ENCODE data around the gene VRK2.

The VRK2 gene

DNA sequence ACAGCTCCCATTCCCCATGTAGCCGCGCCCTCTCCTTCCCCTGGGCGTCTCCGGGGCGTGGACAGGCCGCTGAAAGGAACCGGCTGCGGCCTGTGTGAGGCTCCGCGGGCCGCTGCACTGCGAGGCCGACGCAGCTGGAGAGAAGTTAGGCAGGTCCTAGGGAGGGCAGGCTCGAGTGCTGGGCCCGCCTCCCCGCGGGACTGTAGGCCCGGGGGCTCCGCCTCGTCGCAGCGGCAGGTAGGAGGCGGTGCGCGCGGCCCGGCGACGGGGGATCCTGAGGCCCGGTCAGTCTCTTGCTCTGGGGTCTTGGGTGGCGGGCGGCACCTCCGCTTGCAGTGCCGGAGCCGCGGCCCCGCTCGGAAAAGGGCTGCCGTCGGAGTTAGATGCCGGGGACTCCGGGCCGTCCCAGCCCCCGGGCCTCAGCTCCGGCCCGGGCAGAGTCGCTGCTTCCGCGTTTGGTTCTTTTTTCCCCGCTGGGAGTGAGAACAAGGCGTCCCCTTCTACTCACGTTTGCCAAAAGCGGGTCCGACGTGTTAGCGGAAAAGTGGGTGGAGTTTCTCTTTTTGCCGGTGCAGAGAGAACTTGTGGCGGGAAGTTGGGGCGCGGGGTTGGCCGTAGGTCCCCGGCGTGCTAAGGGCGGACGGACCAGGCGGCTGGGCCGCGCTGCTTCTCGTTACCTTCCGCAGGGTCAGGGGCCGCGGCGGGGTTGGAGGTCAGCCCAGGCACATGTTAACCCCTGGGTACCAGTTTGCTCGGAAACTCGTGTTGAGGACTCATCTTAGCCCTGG is at the start of gene VRK2:
TSS of gene VRK2 (plus strand) at position 222 of the 788 bp plus-strand sequence. CDS start 2,026 bp downstream, outside the sequence.
- Histone ChIP-seq H3K27me3 (ENCODE audit: control insufficient read depth, insufficient read depth, low read length) (no peaks in the 10 kb centered on the region), H3K4me1 (ENCODE audit: control insufficient read depth, insufficient read depth, low read length) (peaks cover 1% of the 10 kb centered on the region; the same call in 1 of the 2 replicates), H3K9me3 (ENCODE audit: control insufficient read depth, insufficient read depth, low read length) (no peaks in the 10 kb centered on the region), H3K4me3 (ENCODE audit: low read length) (peak within 1 kb of the TSS; percentile 39; the same call in 1 of the 2 replicates), H3K27ac (ENCODE audit: low read length) (no peak within 1 kb of the TSS), H3K36me3 (ENCODE audit: control insufficient read depth, insufficient read depth, low read length) (no peaks in the 10 kb centered on the region)
- DNase-seq (ENCODE audit: low read depth, low spot score) = peak; percentile 82
- WGBS (ENCODE audit: insufficient coverage, insufficient read length) = no CpG with 5 or more reads among the region's 76 CpGs

GRCh38 chr2:58006256-58006951 is 40.2 kb upstream of the VRK2 start:
- H3K9me3 ChIP-seq (ENCODE audit: control insufficient read depth, insufficient read depth, low read length) = no peaks in the 10 kb centered on the region
- H3K27me3 ChIP-seq (ENCODE audit: control insufficient read depth, insufficient read depth, low read length) = no peaks in the 10 kb centered on the region
- no peaks in the 10 kb centered on the region for H3K36me3 ChIP-seq (ENCODE audit: control insufficient read depth, insufficient read depth, low read length)
- no peak overlapping the region for H3K4me3 ChIP-seq (ENCODE audit: low read length)
- WGBS (ENCODE audit: insufficient coverage, insufficient read length) = no CpG with 5 or more reads among the region's 2 CpGs
- no peaks in the 10 kb centered on the region for H3K4me1 ChIP-seq (ENCODE audit: control insufficient read depth, insufficient read depth, low read length)
- no peak for DNase-seq (ENCODE audit: low read depth, low spot score)
- no peak overlapping the region for H3K27ac ChIP-seq (ENCODE audit: low read length)

GRCh38 chr2:58006952-58007284 is 39.7 kb upstream of the VRK2 start:
- no peaks in the 10 kb centered on the region for H3K36me3 ChIP-seq (ENCODE audit: control insufficient read depth, insufficient read depth, low read length)
- no peak for DNase-seq (ENCODE audit: low read depth, low spot score)
- H3K4me1 ChIP-seq (ENCODE audit: control insufficient read depth, insufficient read depth, low read length) = no peaks in the 10 kb centered on the region
- no peak overlapping the region for H3K4me3 ChIP-seq (ENCODE audit: low read length)
- H3K27me3 ChIP-seq (ENCODE audit: control insufficient read depth, insufficient read depth, low read length) = no peaks in the 10 kb centered on the region
- no CpG with 5 or more reads among the region's 1 CpG for WGBS (ENCODE audit: insufficient coverage, insufficient read length)
- no peak overlapping the region for H3K27ac ChIP-seq (ENCODE audit: low read length)
- no peaks in the 10 kb centered on the region for H3K9me3 ChIP-seq (ENCODE audit: control insufficient read depth, insufficient read depth, low read length)

- H3K9me3 ChIP-seq (ENCODE audit: control insufficient read depth, insufficient read depth, low read length) = no peaks in the 10 kb centered on the region
- no peaks in the 10 kb centered on the region for H3K27me3 ChIP-seq (ENCODE audit: control insufficient read depth, insufficient read depth, low read length)
- no peaks in the 10 kb centered on the region for H3K4me1 ChIP-seq (ENCODE audit: control insufficient read depth, insufficient read depth, low read length)
- WGBS (ENCODE audit: insufficient coverage, insufficient read length) = no CpG with 5 or more reads among the region's 1 CpG
- no peak for DNase-seq (ENCODE audit: low read depth, low spot score)
- H3K4me3 ChIP-seq (ENCODE audit: low read length) = no peak overlapping the region
- no peak overlapping the region for H3K27ac ChIP-seq (ENCODE audit: low read length)
- no peaks in the 10 kb centered on the region for H3K36me3 ChIP-seq (ENCODE audit: control insufficient read depth, insufficient read depth, low read length)
Observed at GRCh38 chr2:58010599-58010998, 36.0 kb upstream of the VRK2 start.

GRCh38 chr2:58019229-58019628 is 27.4 kb upstream of the VRK2 start:
- Histone ChIP-seq H3K27ac (ENCODE audit: low read length) (no peak overlapping the region), H3K4me3 (ENCODE audit: low read length) (no peak overlapping the region), H3K4me1 (ENCODE audit: control insufficient read depth, insufficient read depth, low read length) (no peaks in the 10 kb centered on the region), H3K27me3 (ENCODE audit: control insufficient read depth, insufficient read depth, low read length) (no peaks in the 10 kb centered on the region), H3K9me3 (ENCODE audit: control insufficient read depth, insufficient read depth, low read length) (no peaks in the 10 kb centered on the region; the same call in 1 of the 2 replicates), H3K36me3 (ENCODE audit: control insufficient read depth, insufficient read depth, low read length) (no peaks in the 10 kb centered on the region)
- no CpG with 5 or more reads among the region's 1 CpG for WGBS (ENCODE audit: insufficient coverage, insufficient read length)
- DNase-seq (ENCODE audit: low read depth, low spot score) = no peak

- no CpG with 5 or more reads among the region's 2 CpGs for WGBS (ENCODE audit: insufficient coverage, insufficient read length)
- H3K4me1 ChIP-seq (ENCODE audit: control insufficient read depth, insufficient read depth, low read length) = no peaks in the 10 kb centered on the region
- no peaks in the 10 kb centered on the region for H3K36me3 ChIP-seq (ENCODE audit: control insufficient read depth, insufficient read depth, low read length)
- H3K27me3 ChIP-seq (ENCODE audit: control insufficient read depth, insufficient read depth, low read length) = no peaks in the 10 kb centered on the region
- no peaks in the 10 kb centered on the region; the same call in 1 of the 2 replicates for H3K9me3 ChIP-seq (ENCODE audit: control insufficient read depth, insufficient read depth, low read length)
- H3K4me3 ChIP-seq (ENCODE audit: low read length) = no peak overlapping the region
- no peak overlapping the region for H3K27ac ChIP-seq (ENCODE audit: low read length)
- no peak for DNase-seq (ENCODE audit: low read depth, low spot score)
Observed at GRCh38 chr2:58025150-58025933, 21.3 kb upstream of the VRK2 start.

DNA sequence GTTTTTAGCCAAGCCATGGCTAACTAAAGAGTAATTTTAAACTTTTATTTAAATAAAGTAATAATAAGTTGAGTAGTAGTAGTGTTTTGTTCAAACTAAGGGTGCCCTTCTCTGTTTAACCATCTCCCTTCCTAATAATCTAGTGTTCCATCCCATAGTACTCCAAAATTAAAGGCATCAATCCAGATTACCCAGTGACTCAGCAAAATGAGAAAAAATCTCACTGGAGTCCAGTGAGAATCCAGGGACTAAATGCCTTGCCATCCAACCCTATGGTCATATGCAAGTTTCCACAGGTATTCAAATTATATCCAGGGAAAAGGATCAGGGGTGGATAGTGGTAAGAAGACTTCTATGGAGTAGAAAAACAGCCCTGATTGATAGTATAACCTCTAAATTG is 19.6 kb upstream of the VRK2 start:
- Histone ChIP-seq H3K27ac (ENCODE audit: low read length) (no peak overlapping the region), H3K36me3 (ENCODE audit: control insufficient read depth, insufficient read depth, low read length) (no peaks in the 10 kb centered on the region), H3K27me3 (ENCODE audit: control insufficient read depth, insufficient read depth, low read length) (no peaks in the 10 kb centered on the region), H3K4me3 (ENCODE audit: low read length) (no peak overlapping the region), H3K4me1 (ENCODE audit: control insufficient read depth, insufficient read depth, low read length) (no peaks in the 10 kb centered on the region), H3K9me3 (ENCODE audit: control insufficient read depth, insufficient read depth, low read length) (no peaks in the 10 kb centered on the region; the same call in 1 of the 2 replicates)
- no peak for DNase-seq (ENCODE audit: low read depth, low spot score)

- Histone ChIP-seq H3K4me3 (ENCODE audit: low read length) (no peak overlapping the region), H3K36me3 (ENCODE audit: control insufficient read depth, insufficient read depth, low read length) (no peaks in the 10 kb centered on the region), H3K9me3 (ENCODE audit: control insufficient read depth, insufficient read depth, low read length) (no peaks in the 10 kb centered on the region), H3K4me1 (ENCODE audit: control insufficient read depth, insufficient read depth, low read length) (no peaks in the 10 kb centered on the region), H3K27me3 (ENCODE audit: control insufficient read depth, insufficient read depth, low read length) (no peaks in the 10 kb centered on the region), H3K27ac (ENCODE audit: low read length) (no peak overlapping the region)
- no CpG with 5 or more reads among the region's 1 CpG for WGBS (ENCODE audit: insufficient coverage, insufficient read length)
- DNase-seq (ENCODE audit: low read depth, low spot score) = no peak
Observed at GRCh38 chr2:58030771-58031170, 15.8 kb upstream of the VRK2 start.

DNA sequence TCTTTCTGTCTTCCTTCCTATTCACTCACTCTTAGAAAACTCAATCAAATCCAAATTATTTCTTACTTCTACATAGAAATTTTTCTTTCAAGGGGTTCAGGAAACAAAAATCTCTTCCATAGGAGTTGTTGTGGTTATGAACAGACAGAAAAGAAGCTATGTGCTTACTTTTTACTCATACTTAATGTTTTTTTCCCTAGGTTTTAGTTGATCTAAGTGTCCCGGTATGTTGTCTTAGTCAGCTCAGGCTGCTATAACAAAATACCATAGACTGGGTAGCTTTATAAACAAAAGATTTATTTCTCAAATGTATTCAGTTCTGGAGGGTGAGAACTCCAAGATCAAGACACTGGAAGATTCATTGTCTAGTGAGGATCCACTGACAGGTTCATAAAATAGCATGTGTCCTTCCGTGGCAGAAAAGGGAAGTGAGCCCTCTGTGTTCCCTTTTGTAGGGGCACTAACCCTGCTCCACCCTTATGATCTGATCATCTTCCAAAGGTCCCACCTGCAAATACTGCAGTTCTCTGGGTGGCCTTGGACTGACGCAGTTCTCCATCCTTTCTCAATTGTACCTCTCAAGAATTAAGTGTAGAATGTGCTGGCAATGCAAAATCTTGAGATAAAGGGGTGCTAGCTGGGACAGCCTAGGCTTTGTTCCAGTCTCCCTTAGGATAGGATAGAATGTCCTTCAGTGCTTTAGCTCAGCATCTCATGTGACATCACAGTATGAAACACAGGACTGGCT is 14.4 kb upstream of the VRK2 start:
- WGBS (ENCODE audit: insufficient coverage, insufficient read length) = no CpG with 5 or more reads among the region's 3 CpGs
- Histone ChIP-seq H3K27ac (ENCODE audit: low read length) (no peak overlapping the region), H3K36me3 (ENCODE audit: control insufficient read depth, insufficient read depth, low read length) (no peaks in the 10 kb centered on the region), H3K27me3 (ENCODE audit: control insufficient read depth, insufficient read depth, low read length) (no peaks in the 10 kb centered on the region), H3K4me3 (ENCODE audit: low read length) (no peak overlapping the region), H3K9me3 (ENCODE audit: control insufficient read depth, insufficient read depth, low read length) (no peaks in the 10 kb centered on the region), H3K4me1 (ENCODE audit: control insufficient read depth, insufficient read depth, low read length) (no peaks in the 10 kb centered on the region)
- DNase-seq (ENCODE audit: low read depth, low spot score) = no peak

GRCh38 chr2:58032764-58033080 is 13.9 kb upstream of the VRK2 start:
- no CpG with 5 or more reads among the region's 1 CpG for WGBS (ENCODE audit: insufficient coverage, insufficient read length)
- H3K27me3 ChIP-seq (ENCODE audit: control insufficient read depth, insufficient read depth, low read length) = no peaks in the 10 kb centered on the region
- no peak for DNase-seq (ENCODE audit: low read depth, low spot score)
- no peak overlapping the region for H3K4me3 ChIP-seq (ENCODE audit: low read length)
- H3K9me3 ChIP-seq (ENCODE audit: control insufficient read depth, insufficient read depth, low read length) = no peaks in the 10 kb centered on the region
- H3K27ac ChIP-seq (ENCODE audit: low read length) = no peak overlapping the region
- H3K4me1 ChIP-seq (ENCODE audit: control insufficient read depth, insufficient read depth, low read length) = no peaks in the 10 kb centered on the region
- no peaks in the 10 kb centered on the region for H3K36me3 ChIP-seq (ENCODE audit: control insufficient read depth, insufficient read depth, low read length)
